ENCODE results near the gene ELAVL1. TPM values are rescaled to one million over a fixed set of nuclear protein-coding genes. Genes with fewer than 3 reads are reported as not detected.

The ELAVL1 gene
- total and polyA plus RNA-seq, 2 experiments from 2014 or later: 81.6 to 143 TPM

DNA sequence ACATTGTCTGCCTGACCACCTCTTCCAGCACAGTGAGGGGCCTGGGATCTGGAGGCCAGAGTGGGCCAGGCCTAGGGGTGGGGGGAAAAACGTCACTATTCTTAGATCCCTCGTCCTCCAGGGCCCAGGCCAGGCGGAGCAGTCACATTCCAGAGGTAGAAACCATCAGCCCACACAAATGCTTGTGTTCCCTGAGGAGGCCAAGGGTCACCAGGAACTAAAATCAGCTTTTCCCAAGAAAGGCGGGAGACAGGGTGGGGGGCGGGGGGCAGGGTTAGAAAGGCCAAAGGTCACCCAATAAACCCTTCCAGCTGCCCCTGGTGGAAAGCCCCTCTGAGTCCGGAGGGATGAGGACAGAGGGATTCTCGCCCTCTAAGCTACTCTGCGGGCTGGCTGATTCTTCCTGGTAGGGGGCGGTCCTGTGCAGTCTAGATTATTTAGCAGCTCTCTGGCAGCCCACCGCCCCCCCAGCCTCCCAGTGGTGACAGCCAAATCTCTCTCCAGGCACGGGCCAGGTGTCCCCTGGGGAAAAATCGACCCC is 23.6 kb upstream of the ELAVL1 start:
- Histone ChIP-seq H3K79me2 (replicated peaks; ENCODE audit: insufficient read depth) (no peaks in the 10 kb centered on the region), H3K4me2 (peak overlapping the region; percentile 38; the same call in 1 of the 2 replicates), H3K36me3 (ENCODE audit: insufficient read depth) (no peaks in the 10 kb centered on the region), H4K20me1 (replicated peaks; ENCODE audit: insufficient read depth) (no peaks in the 10 kb centered on the region), H3F3A (replicated peaks; ENCODE audit: low read depth) (0 out of 2 replicates have a peak, but pooled peaks cover under 1% of the 10 kb centered on the region), H2AFZ (no peak overlapping the region; the same call in 1 of the 2 replicates), H3K4me3 (no peak overlapping the region), H3K27ac (ENCODE audit: low read depth) (no peak overlapping the region), H3K9me2 (ENCODE audit: insufficient read depth) (no peaks in the 10 kb centered on the region), H3K4me1 (ENCODE audit: insufficient read depth) (peaks cover 8% of the 10 kb centered on the region), H3K27me3 (ENCODE audit: insufficient read depth) (no peaks in the 10 kb centered on the region)
- H3K27me3 Mint-ChIP-seq (ENCODE audit: insufficient read depth, low read depth, poor library complexity): peaks cover 13% of the 10 kb centered on the region
- TF ChIP-seq EZH2phosphoT487 (IDR thresholded peaks at IDR 0.05; ENCODE audit: unreplicated experiment) (no peak), CREB1 (CRISPR knock-in tag; IDR thresholded peaks at IDR 0.05; ENCODE audit: low read depth) (no peak), CTCF (conservative IDR thresholded peaks at IDR 0.05; ENCODE audit: low read depth in 2 of 2) (peak in 1 of 2 experiments; percentile 38; a peak in 1 of 4 replicates), ZNF331 (CRISPR knock-in tag; IDR thresholded peaks at IDR 0.05; ENCODE audit: low read depth) (no peak), POLR2AphosphoS5 (IDR thresholded peaks at IDR 0.05; ENCODE audit: low read depth) (no peak), STAT1 (IDR thresholded peaks at IDR 0.05; ENCODE audit: unreplicated experiment) (no peak)
- H3K36me3 Mint-ChIP-seq (ENCODE audit: low read depth): no peaks in the 10 kb centered on the region
- peaks cover 20% of the 10 kb centered on the region for H3K4me1 Mint-ChIP-seq
- DNase-seq (ENCODE audit: low spot score) (peak; percentile 69), ATAC-seq (peak; percentile 77)
- no peak overlapping the region for H3K27ac Mint-ChIP-seq
- no peak overlapping the region for H3K4me3 Mint-ChIP-seq
- H3K9me3 Mint-ChIP-seq: no peaks in the 10 kb centered on the region

GRCh38 chr19:8025316-8025715 is 19.9 kb upstream of the ELAVL1 start:
- ATAC-seq (no peak), DNase-seq (ENCODE audit: low spot score) (no peak)
- Histone ChIP-seq H3K36me3 (ENCODE audit: insufficient read depth) (no peaks in the 10 kb centered on the region), H3K4me1 (ENCODE audit: insufficient read depth) (peaks cover 8% of the 10 kb centered on the region), H3K4me3 (no peak overlapping the region), H3K27me3 (ENCODE audit: insufficient read depth) (no peaks in the 10 kb centered on the region), H3K79me2 (replicated peaks; ENCODE audit: insufficient read depth) (no peaks in the 10 kb centered on the region), H3F3A (replicated peaks; ENCODE audit: low read depth) (no peaks in the 10 kb centered on the region), H3K4me2 (no peak overlapping the region), H2AFZ (no peak overlapping the region), H3K27ac (ENCODE audit: low read depth) (no peak overlapping the region), H4K20me1 (replicated peaks; ENCODE audit: insufficient read depth) (no peaks in the 10 kb centered on the region), H3K9me2 (ENCODE audit: insufficient read depth) (no peaks in the 10 kb centered on the region)
- peaks cover 3% of the 10 kb centered on the region; the same call in 1 of the 3 replicates for H3K9me3 Mint-ChIP-seq
- no peak overlapping the region for H3K27ac Mint-ChIP-seq
- H3K4me3 Mint-ChIP-seq: no peak overlapping the region
- H3K4me1 Mint-ChIP-seq: peaks cover 11% of the 10 kb centered on the region
- no peaks in the 10 kb centered on the region for H3K36me3 Mint-ChIP-seq (ENCODE audit: low read depth)
- H3K27me3 Mint-ChIP-seq (ENCODE audit: insufficient read depth, low read depth, poor library complexity): peaks cover 15% of the 10 kb centered on the region
- TF ChIP-seq EZH2phosphoT487 (IDR thresholded peaks at IDR 0.05; ENCODE audit: unreplicated experiment): no peak
- no peak for TF ChIP-seq ZNF331 (CRISPR knock-in tag; IDR thresholded peaks at IDR 0.05; ENCODE audit: low read depth)
- no peak for TF ChIP-seq CTCF (conservative IDR thresholded peaks at IDR 0.05; ENCODE audit: low read depth in 2 of 2)
- no peak for TF ChIP-seq ZNF114 (CRISPR knock-in tag; IDR thresholded peaks at IDR 0.05)
- no peak for TF ChIP-seq STAT1 (IDR thresholded peaks at IDR 0.05; ENCODE audit: unreplicated experiment)
- TF ChIP-seq, protein P1, sequence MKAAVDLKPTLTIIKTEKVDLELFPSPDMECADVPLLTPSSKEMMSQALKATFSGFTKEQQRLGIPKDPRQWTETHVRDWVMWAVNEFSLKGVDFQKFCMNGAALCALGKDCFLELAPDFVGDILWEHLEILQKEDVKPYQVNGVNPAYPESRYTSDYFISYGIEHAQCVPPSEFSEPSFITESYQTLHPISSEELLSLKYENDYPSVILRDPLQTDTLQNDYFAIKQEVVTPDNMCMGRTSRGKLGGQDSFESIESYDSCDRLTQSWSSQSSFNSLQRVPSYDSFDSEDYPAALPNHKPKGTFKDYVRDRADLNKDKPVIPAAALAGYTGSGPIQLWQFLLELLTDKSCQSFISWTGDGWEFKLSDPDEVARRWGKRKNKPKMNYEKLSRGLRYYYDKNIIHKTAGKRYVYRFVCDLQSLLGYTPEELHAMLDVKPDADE (IDR thresholded peaks at IDR 0.05): no peak
- TF ChIP-seq CREB1 (CRISPR knock-in tag; IDR thresholded peaks at IDR 0.05; ENCODE audit: low read depth): no peak
- no peak for TF ChIP-seq JUNB (IDR thresholded peaks at IDR 0.05; ENCODE audit: unreplicated experiment)
